ENCODE results near the gene TMEM154. TPM values are rescaled to one million over a fixed set of nuclear protein-coding genes. Genes with fewer than 3 reads are reported as not detected.

TMEM154 gene
- total RNA-seq, 1 experiment from 2014 or later = 3.6 TPM

GRCh38 chr4:152629908-152630307 lies 49.9 kb downstream of the TMEM154 start:
- Histone ChIP-seq H3K4me1 (ENCODE audit: insufficient read depth, low read length) (no peaks in the 10 kb centered on the region), H3K27me3 (ENCODE audit: low read length) (no peaks in the 10 kb centered on the region), H3K36me3 (ENCODE audit: low read depth, low read length) (no peaks in the 10 kb centered on the region), H3K79me2 (ENCODE audit: low read length) (no peaks in the 10 kb centered on the region), H3F3A (ENCODE audit: low read length, unreplicated experiment) (no peaks in the 10 kb centered on the region), H3K27ac (ENCODE audit: low read length) (no peak overlapping the region), H2AFZ (ENCODE audit: low read length) (no peak overlapping the region), H4K20me1 (ENCODE audit: low read length) (no peaks in the 10 kb centered on the region), H3K4me3 (ENCODE audit: low read length) (no peak overlapping the region), H3K4me2 (ENCODE audit: low read length) (no peak overlapping the region), H3K9ac (ENCODE audit: low read length) (no peak overlapping the region), H3K9me3 (ENCODE audit: low read length) (no peaks in the 10 kb centered on the region), H3K9me2 (replicated peaks; ENCODE audit: low read length) (no peaks in the 10 kb centered on the region)
- POLR2A ChIA-PET (ENCODE audit: unreplicated experiment) = no interaction called here
- no TSS peak for BruUV-seq (replicated peaks)
- no peak for ATAC-seq
- CTCF ChIA-PET = no interaction called here
- intact Hi-C loops (cut with micrococcal nuclease) = no loop called here
- TF ChIP-seq EZH2 (IDR thresholded peaks at IDR 0.05; ENCODE audit: low read length, unreplicated experiment) = no peak
- TF ChIP-seq, protein P1, sequence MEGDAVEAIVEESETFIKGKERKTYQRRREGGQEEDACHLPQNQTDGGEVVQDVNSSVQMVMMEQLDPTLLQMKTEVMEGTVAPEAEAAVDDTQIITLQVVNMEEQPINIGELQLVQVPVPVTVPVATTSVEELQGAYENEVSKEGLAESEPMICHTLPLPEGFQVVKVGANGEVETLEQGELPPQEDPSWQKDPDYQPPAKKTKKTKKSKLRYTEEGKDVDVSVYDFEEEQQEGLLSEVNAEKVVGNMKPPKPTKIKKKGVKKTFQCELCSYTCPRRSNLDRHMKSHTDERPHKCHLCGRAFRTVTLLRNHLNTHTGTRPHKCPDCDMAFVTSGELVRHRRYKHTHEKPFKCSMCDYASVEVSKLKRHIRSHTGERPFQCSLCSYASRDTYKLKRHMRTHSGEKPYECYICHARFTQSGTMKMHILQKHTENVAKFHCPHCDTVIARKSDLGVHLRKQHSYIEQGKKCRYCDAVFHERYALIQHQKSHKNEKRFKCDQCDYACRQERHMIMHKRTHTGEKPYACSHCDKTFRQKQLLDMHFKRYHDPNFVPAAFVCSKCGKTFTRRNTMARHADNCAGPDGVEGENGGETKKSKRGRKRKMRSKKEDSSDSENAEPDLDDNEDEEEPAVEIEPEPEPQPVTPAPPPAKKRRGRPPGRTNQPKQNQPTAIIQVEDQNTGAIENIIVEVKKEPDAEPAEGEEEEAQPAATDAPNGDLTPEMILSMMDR (conservative IDR thresholded peaks at IDR 0.05; ENCODE audit: low read depth, low read length) = no peak
- no peak for TF ChIP-seq EZH2phosphoT487 (IDR thresholded peaks at IDR 0.05; ENCODE audit: borderline replicate concordance, low read length)
- DNase-seq = no peak

DNA sequence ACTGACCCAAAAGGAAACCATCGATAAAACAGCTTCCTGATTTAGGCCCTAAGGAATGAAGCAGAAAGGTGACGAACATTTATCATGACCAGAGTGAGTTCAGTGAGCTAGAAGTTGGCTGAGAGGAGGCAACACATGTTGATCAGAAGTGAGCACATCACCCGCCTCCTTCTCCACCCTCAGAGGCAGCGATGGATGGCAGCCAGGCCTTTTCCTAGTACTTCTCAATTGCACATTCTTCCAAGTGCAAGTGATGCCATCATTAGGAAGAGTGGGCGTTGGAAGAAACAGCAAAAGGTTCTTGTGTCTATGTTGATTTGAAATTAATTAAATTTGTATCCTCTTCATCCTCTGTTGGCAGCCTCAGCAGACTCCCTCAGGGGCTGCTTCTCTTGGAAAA lies 51.7 kb downstream of the TMEM154 start:
- Histone ChIP-seq H3K9me2 (replicated peaks; ENCODE audit: low read length) (no peaks in the 10 kb centered on the region), H3K9me3 (ENCODE audit: low read length) (no peaks in the 10 kb centered on the region), H3K79me2 (ENCODE audit: low read length) (no peaks in the 10 kb centered on the region), H3K27ac (ENCODE audit: low read length) (no peak overlapping the region), H3K9ac (ENCODE audit: low read length) (no peak overlapping the region), H3F3A (ENCODE audit: low read length, unreplicated experiment) (no peaks in the 10 kb centered on the region), H3K4me2 (ENCODE audit: low read length) (no peak overlapping the region), H3K36me3 (ENCODE audit: low read depth, low read length) (no peaks in the 10 kb centered on the region), H3K27me3 (ENCODE audit: low read length) (no peaks in the 10 kb centered on the region), H4K20me1 (ENCODE audit: low read length) (no peaks in the 10 kb centered on the region), H2AFZ (ENCODE audit: low read length) (no peak overlapping the region), H3K4me1 (ENCODE audit: insufficient read depth, low read length) (no peaks in the 10 kb centered on the region), H3K4me3 (ENCODE audit: low read length) (no peak overlapping the region)
- ATAC-seq = no peak
- TF ChIP-seq, protein P1 (conservative IDR thresholded peaks at IDR 0.05; ENCODE audit: low read depth, low read length) = no peak
- TF ChIP-seq EZH2phosphoT487 (IDR thresholded peaks at IDR 0.05; ENCODE audit: borderline replicate concordance, low read length) (no peak), EZH2 (IDR thresholded peaks at IDR 0.05; ENCODE audit: low read length, unreplicated experiment) (no peak)
- intact Hi-C loops (cut with micrococcal nuclease) = no loop called here
- POLR2A ChIA-PET (ENCODE audit: unreplicated experiment) = no interaction called here
- DNase-seq = no peak
- CTCF ChIA-PET = no interaction called here
- no TSS peak for BruUV-seq (replicated peaks)

- CTCF ChIA-PET = no interaction called here
- Histone ChIP-seq H3K4me2 (ENCODE audit: low read length) (no peak overlapping the region), H3K4me3 (ENCODE audit: low read length) (no peak overlapping the region), H2AFZ (ENCODE audit: low read length) (no peak overlapping the region), H3K36me3 (ENCODE audit: low read depth, low read length) (no peaks in the 10 kb centered on the region), H3F3A (ENCODE audit: low read length, unreplicated experiment) (no peaks in the 10 kb centered on the region), H3K4me1 (ENCODE audit: insufficient read depth, low read length) (no peaks in the 10 kb centered on the region), H3K79me2 (ENCODE audit: low read length) (no peaks in the 10 kb centered on the region), H4K20me1 (ENCODE audit: low read length) (no peaks in the 10 kb centered on the region), H3K9ac (ENCODE audit: low read length) (no peak overlapping the region), H3K9me3 (ENCODE audit: low read length) (no peaks in the 10 kb centered on the region), H3K9me2 (replicated peaks; ENCODE audit: low read length) (no peaks in the 10 kb centered on the region), H3K27ac (ENCODE audit: low read length) (no peak overlapping the region), H3K27me3 (ENCODE audit: low read length) (no peaks in the 10 kb centered on the region)
- intact Hi-C loops (cut with micrococcal nuclease) = no loop called here
- POLR2A ChIA-PET (ENCODE audit: unreplicated experiment) = no interaction called here
- ATAC-seq (no peak), DNase-seq (no peak)
- no TSS peak for BruUV-seq (replicated peaks)
- TF ChIP-seq, protein P1 (conservative IDR thresholded peaks at IDR 0.05; ENCODE audit: low read depth, low read length) = no peak
- TF ChIP-seq EZH2phosphoT487 (IDR thresholded peaks at IDR 0.05; ENCODE audit: borderline replicate concordance, low read length) = no peak
- TF ChIP-seq EZH2 (IDR thresholded peaks at IDR 0.05; ENCODE audit: low read length, unreplicated experiment) = no peak
These were observed 53.0 kb downstream of the TMEM154 start for GRCh38 chr4:152626790-152627189.

All from PC-3 (cell line).